ENCODE measurements around the gene IGSF9B. TPM values are rescaled to one million over a fixed set of nuclear protein-coding genes. Genes with fewer than 3 reads are reported as not detected.

The IGSF9B gene
- total RNA-seq, 1 donor from 2014 or later = 1.3 TPM

- no peak overlapping the region for H3K27ac ChIP-seq
- H3K27me3 ChIP-seq = no peaks in the 10 kb centered on the region
- no peaks in the 10 kb centered on the region for H3K79me2 ChIP-seq (ENCODE audit: low read depth)
- no peaks in the 10 kb centered on the region for H3K9me3 Mint-ChIP-seq
- H3K4me3 ChIP-seq = no peak overlapping the region
- no peak overlapping the region for H3K9ac ChIP-seq
- H3K4me1 ChIP-seq = peaks cover 19% of the 10 kb centered on the region
- H3K36me3 ChIP-seq = no peaks in the 10 kb centered on the region
- H3K9me3 ChIP-seq (ENCODE audit: low read depth) = no peaks in the 10 kb centered on the region
- TF ChIP-seq EZH2phosphoT487 (IDR thresholded peaks at IDR 0.05) = no peak
- TF ChIP-seq CTCF (IDR thresholded peaks at IDR 0.05) = no peak
- no peaks in the 10 kb centered on the region for H4K20me1 ChIP-seq (ENCODE audit: low read depth)
- DNase-seq (ENCODE audit: low spot score) = no peak
- H3F3A ChIP-seq (ENCODE audit: low read depth) = peaks cover 7% of the 10 kb centered on the region
- no peaks in the 10 kb centered on the region for H3K36me3 Mint-ChIP-seq
- peaks cover 8% of the 10 kb centered on the region for H3K27me3 Mint-ChIP-seq (ENCODE audit: insufficient read depth, low read depth)
- H2AFZ ChIP-seq (replicated peaks) = no peak overlapping the region
- H3K4me2 ChIP-seq = no peak overlapping the region
- H3K4me1 Mint-ChIP-seq = peaks cover 23% of the 10 kb centered on the region
- no peak overlapping the region for H3K27ac Mint-ChIP-seq
- H3K4me3 Mint-ChIP-seq = no peak overlapping the region
These were observed 59.5 kb downstream of the IGSF9B start for GRCh38 chr11:133897331-133897650.

DNA sequence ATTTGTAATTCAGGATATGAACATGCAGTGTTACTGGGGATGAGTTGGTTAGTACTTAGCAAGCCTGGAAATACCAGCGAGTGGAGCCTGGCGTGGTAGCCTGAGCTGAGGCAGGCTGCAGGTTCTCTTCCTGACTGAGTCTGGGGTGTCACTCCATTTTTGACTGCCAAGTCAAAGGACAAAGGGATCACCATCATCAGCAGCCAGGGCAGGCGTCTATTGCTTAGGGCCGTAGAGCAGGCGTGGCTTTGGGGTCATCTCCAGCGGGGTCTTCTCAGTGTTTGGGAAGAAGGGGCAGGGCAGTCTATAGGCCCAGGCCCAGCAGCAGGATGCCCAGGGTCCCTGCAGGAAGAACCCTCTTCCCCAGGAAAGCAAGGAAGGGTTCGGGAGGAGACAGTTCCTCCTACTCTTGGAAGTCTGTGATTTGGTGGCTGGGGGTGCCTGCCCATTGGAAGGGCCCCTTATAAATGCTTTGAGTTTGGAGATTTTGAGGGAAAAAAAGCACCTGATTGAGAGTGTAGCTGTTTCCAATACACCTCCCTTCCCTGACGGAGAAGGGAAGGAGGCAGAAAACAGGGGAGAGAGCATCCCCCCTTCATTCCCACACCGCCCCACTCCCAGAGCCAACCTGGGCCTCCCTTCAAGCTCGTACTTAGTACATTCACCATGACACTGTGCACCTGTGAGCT is 60.0 kb downstream of the IGSF9B start:
- H3K27me3 ChIP-seq = no peaks in the 10 kb centered on the region
- Mint-ChIP-seq H3K27me3 (ENCODE audit: insufficient read depth, low read depth) (peaks cover 8% of the 10 kb centered on the region), H3K27ac (no peak overlapping the region), H3K36me3 (no peaks in the 10 kb centered on the region), H3K4me1 (peaks cover 23% of the 10 kb centered on the region), H3K9me3 (no peaks in the 10 kb centered on the region), H3K4me3 (no peak overlapping the region)
- no peaks in the 10 kb centered on the region for H4K20me1 ChIP-seq (ENCODE audit: low read depth)
- H3K4me2 ChIP-seq = no peak overlapping the region
- no peak overlapping the region for H2AFZ ChIP-seq (replicated peaks)
- no peak overlapping the region for H3K4me3 ChIP-seq
- TF ChIP-seq EZH2 (IDR thresholded peaks at IDR 0.05) (no peak), CTCF (IDR thresholded peaks at IDR 0.05) (no peak), EZH2phosphoT487 (IDR thresholded peaks at IDR 0.05) (no peak)
- H3K9me3 ChIP-seq (ENCODE audit: low read depth) = no peaks in the 10 kb centered on the region
- H3K4me1 ChIP-seq = peaks cover 19% of the 10 kb centered on the region
- H3F3A ChIP-seq (ENCODE audit: low read depth) = peaks cover 5% of the 10 kb centered on the region
- no peak overlapping the region for H3K9ac ChIP-seq
- no peak overlapping the region for H3K27ac ChIP-seq
- DNase-seq (ENCODE audit: low spot score) = no peak
- H3K79me2 ChIP-seq (ENCODE audit: low read depth) = no peaks in the 10 kb centered on the region
- H3K36me3 ChIP-seq = no peaks in the 10 kb centered on the region

DNA sequence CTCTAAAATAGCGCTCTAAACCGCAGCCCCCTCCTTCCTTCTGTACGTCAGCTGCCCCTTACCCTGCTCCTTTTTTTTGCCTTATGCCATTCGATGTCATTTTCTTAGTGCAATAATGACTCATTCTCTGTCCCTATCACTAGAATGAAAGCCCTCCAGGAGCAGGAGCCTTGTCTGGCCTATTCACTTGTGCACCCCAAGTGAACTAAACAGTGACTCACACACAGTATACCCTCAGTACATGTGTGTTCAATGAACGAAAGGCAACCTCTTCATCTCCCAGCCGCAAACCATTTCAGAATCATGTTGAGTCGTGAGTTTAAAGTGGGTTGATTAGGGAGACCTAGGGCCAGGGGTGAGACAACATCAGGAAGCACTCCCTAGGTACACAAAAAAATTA is 60.7 kb downstream of the IGSF9B start:
- H3K4me2 ChIP-seq = peak overlapping the region; percentile 31
- no peak overlapping the region for H3K4me3 ChIP-seq
- no peak overlapping the region for H3K27ac ChIP-seq

More for the DNA sequence above, 60.7 kb downstream of the IGSF9B start:
- H3K9me3 Mint-ChIP-seq = no peaks in the 10 kb centered on the region
- H3K4me1 Mint-ChIP-seq = peaks cover 23% of the 10 kb centered on the region
- H3K4me1 ChIP-seq = peaks cover 19% of the 10 kb centered on the region
- H3K27ac Mint-ChIP-seq = no peak overlapping the region
- peaks cover 8% of the 10 kb centered on the region for H3K27me3 Mint-ChIP-seq (ENCODE audit: insufficient read depth, low read depth)
- H3K9me3 ChIP-seq (ENCODE audit: low read depth) = no peaks in the 10 kb centered on the region
- H3K79me2 ChIP-seq (ENCODE audit: low read depth) = no peaks in the 10 kb centered on the region
- H3K27me3 ChIP-seq = no peaks in the 10 kb centered on the region
- no peak overlapping the region for H3K9ac ChIP-seq
- H3F3A ChIP-seq (ENCODE audit: low read depth) = peaks cover 5% of the 10 kb centered on the region
- no peaks in the 10 kb centered on the region for H3K36me3 Mint-ChIP-seq
- no peaks in the 10 kb centered on the region for H4K20me1 ChIP-seq (ENCODE audit: low read depth)
- no peak for TF ChIP-seq EZH2 (IDR thresholded peaks at IDR 0.05)
- TF ChIP-seq CTCF (IDR thresholded peaks at IDR 0.05) = no peak
- TF ChIP-seq EZH2phosphoT487 (IDR thresholded peaks at IDR 0.05) = no peak
- no peak overlapping the region for H2AFZ ChIP-seq (replicated peaks)
- no peak overlapping the region for H3K4me3 Mint-ChIP-seq
- no peak for DNase-seq (ENCODE audit: low spot score)
- H3K36me3 ChIP-seq = no peaks in the 10 kb centered on the region

Data from neural progenitor cell (in vitro differentiated cells).